Epithelial cell of esophagus (primary cell): ENCODE data around the gene TMA7B.
"Not testable (repeated sequence)": the region's sequence is repeated elsewhere in the genome, so short reads cannot be mapped to it uniquely, and the experiment has no call there.

Source experiments
- DNase-seq: peaks from one replicate; pipeline ENCODE4 v3.0.0; 2010; ENCODE audit warnings: low read depth
- H3K4me3 ChIP-seq: 2 replicates; pipeline ENCODE4 v1.5.1; 2011; ENCODE audit warnings: mild to moderate bottlenecking, low read length, control low read depth
- TF ChIP-seq, protein P1 (sequence below): IDR thresholded peaks from 2 replicates; pipeline ENCODE4 v1.5.1; 2011; ENCODE audit warnings: low read depth, mild to moderate bottlenecking, low read length, control low read depth, inconsistent platforms; ENCODE audit not compliant: insufficient read depth; ENCODE audit errors: missing control alignments

The TMA7B gene

DNA sequence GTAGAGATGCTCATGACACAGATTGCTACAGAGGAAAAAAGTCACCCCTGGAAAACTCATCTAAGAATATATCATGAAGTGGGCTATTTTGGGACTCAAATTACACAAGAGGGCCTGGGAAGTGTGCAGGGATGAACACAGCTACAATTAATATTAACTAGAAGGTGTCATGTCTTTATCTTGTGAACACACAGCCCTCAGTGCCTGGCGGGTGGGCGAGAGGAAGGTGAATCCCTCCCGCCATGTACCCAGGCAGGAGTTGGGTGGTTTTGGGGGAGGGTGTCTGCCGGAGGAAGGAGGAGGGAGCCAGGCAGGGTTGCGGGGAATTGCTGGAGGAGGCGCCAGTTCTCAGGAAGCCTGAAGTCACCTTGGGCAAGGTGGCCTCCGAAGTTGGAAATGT is 29.4 kb downstream of the TMA7B start:
- no peak for DNase-seq
- no peak overlapping the region for H3K4me3 ChIP-seq
- TF ChIP-seq, protein P1, sequence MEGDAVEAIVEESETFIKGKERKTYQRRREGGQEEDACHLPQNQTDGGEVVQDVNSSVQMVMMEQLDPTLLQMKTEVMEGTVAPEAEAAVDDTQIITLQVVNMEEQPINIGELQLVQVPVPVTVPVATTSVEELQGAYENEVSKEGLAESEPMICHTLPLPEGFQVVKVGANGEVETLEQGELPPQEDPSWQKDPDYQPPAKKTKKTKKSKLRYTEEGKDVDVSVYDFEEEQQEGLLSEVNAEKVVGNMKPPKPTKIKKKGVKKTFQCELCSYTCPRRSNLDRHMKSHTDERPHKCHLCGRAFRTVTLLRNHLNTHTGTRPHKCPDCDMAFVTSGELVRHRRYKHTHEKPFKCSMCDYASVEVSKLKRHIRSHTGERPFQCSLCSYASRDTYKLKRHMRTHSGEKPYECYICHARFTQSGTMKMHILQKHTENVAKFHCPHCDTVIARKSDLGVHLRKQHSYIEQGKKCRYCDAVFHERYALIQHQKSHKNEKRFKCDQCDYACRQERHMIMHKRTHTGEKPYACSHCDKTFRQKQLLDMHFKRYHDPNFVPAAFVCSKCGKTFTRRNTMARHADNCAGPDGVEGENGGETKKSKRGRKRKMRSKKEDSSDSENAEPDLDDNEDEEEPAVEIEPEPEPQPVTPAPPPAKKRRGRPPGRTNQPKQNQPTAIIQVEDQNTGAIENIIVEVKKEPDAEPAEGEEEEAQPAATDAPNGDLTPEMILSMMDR: no peak

DNA sequence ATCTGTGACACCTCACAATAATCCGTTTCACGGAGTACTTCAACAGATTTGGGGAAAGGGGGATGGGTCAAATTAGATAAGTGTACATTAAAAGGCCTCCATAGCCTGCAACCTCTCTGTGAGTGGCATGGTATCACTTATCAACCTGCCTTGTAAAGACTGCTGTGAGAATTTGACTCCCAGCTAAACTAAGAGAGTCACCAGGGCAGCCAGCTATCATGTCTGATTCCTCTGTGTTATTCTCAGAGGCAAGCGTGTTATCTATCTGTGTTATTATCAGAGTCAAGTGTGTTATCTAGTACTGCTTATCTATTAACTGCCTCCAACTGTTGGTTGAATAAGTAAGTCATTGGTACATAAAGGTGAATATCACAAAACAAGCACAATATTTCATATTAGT is 30.5 kb downstream of the TMA7B start:
- H3K4me3 ChIP-seq: no peak overlapping the region
- no peak for DNase-seq
- TF ChIP-seq, protein P1: no peak

DNA sequence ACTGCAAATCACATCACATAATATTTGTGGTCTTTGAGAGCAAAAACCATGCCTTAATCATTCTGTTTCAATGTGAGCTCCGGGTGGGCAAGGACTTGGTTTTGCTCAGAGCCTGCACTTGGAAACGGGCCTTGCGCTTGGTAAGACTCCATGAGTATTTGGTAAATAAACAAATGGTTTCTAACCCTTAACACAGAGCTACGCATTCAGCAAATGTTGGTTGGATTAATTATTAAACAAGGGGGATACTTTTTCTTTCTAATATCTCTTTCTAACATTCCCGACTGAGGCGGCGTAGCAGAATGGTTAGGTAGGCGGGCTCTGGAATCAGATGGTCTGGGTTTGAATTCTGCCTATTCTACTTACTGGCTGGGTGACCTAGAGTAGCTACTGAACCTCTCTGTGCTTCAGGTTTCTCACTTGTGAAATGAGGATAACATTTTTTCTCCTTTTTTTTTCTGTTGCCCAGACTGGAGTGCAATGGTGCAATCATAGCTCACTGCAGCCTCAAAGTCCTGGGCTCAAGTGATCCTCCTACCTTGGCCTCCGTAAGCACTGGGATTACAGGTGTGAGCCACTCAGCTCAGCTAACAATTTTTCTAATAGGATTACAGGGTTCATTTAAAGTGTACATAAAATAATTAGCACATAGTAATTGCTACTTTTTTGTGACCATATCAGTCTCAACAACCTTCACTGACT is 31.1 kb downstream of the TMA7B start:
- H3K4me3 ChIP-seq: no peak overlapping the region
- TF ChIP-seq, protein P1: no peak
- DNase-seq: no peak

DNA sequence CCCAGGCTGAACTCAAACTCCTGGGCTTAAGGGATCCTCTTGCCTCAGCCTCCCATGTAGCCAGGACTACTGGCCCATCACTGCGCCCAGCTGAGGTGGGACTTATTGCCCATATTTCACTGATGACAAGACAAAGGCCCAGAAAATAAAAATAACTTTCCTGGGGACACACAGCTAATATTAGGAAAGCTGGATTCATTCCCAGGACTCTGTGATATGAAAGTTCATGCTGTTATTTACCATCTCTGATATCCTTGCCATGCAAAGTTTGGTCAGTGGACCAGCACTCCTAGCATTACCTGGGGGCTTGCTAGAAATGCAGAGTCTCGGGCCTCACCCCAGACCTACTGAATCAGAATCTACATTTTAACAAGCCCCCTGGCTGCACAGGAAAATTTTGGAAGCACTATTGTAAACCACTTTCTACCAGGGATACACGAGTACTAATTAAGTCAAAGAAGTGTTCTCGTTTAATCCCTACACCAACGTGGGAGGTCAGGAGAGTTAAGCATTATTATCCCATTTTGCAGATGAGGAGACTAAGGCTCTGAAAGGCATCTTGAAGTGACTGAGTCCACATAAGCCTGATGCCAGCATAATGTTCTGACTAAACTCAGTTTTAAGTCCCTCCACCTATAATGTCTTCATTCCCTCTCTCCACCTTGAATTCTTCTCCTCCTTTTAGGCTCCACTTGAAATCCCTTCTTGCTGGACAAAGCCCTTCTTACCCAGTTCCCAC is 32.1 kb downstream of the TMA7B start:
- no peak overlapping the region for H3K4me3 ChIP-seq
- TF ChIP-seq, protein P1: no peak
- DNase-seq: no peak

DNA sequence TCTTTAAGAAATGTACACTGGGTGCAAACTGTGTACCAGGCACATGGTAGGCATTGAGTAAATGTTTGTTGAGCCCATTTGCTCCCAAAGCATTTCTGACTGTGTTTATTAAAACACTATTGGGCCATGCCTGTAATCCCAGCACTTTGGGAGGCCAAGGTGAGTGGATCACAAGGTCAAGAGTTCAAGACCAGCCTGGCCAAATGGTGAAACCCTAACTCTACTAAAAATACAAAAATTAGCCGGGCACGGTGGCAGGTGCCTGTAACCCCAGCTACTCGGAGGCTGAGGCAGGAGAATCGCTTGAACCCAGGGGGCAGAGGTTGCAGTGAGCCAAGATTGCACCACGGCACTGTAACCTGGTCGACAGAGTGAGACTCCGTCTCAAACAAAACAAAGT is 32.7 kb downstream of the TMA7B start:
- DNase-seq, H3K4me3 ChIP-seq: not testable (repeated sequence)

DNA sequence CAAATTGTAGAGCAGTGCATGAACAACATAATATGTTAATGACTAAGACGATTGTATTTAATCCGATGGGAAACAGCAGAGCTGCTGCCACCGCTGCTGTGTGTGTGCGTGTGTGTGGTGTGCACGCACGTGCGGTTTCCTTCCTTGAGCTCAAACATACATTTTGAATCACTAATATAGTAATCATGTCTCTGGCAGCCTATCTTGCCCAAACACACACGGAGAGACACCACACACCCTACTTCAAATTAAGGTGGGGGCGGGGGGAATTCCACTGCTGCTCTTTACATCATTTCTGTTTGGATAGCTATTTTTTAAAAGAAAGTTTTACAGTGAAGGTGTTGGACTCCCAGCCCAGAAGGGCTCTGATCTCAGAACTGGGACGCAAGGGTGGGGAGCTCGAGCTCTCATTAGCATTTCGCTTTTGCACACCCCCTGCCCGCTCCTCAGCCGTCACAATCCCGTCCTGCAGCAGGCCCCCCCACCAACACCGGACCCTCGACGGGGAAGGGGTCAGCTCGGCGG is 33.9 kb downstream of the TMA7B start:
- TF ChIP-seq, protein P1: no peak
- peak overlapping the region; percentile 27 for H3K4me3 ChIP-seq
- peak; percentile 62 for DNase-seq

DNA sequence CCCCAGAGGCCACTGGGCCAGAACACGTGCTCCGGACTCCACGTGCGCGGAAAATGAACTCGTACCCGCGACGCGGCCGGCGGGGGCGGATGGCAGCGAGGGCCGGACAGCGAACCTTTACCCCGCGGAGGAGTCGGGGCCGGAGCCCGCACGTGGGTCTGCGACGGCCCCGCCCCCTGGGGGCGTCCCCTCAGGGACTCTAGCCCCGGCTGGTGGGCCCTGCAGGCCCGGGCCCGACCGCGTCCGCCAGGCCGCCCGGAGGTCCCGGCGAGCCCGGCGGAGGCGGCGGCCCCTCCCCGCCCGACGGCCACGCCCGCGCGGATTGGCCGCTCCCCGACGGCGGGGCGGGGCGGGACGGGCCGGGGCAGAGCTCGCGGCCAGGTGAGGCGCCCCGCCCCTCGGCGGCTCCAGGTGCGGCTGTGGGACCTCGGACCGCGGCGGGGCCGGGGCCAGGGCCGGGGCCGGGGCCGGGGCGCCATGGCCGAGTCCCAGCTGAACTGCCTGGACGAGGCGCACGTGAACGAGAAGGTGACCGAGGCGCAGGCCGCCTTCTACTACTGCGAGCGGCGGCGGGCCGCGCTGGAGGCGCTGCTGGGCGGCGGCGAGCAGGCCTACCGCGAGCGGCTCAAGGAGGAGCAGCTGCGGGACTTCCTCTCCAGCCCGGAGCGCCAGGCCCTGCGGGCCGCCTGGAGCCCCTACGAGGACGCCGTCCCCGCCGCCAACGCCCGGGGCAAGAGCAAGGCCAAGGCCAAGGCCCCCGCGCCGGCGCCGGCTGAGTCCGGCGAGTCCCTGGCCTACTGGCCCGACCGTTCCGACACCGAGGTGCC is 34.6 kb downstream of the TMA7B start, which contains the start of gene FAM83F:
TSS of gene FAM83F (plus strand) at position 389 of the 827 bp plus-strand sequence. CDS start at position 478, 89 bp downstream.
- peak within 1 kb of the TSS; percentile 83 for H3K4me3 ChIP-seq
- peak; percentile 78 for DNase-seq
- TF ChIP-seq, protein P1: no peak
